ENCODE results near the gene NSD2. TPM values are rescaled to one million over a fixed set of nuclear protein-coding genes. Genes with fewer than 3 reads are reported as not detected.
"Not testable (repeated sequence)": the region's sequence is repeated elsewhere in the genome, so short reads cannot be mapped to it uniquely, and the experiment has no call there.

The NSD2 gene
- polyA plus RNA-seq, 1 donor (not counting 4 experiments of a cell fraction or from before 2014, with no cell fraction given) = 22.6 TPM

GRCh38 chr4:2024683-2025082 is 153.5 kb downstream of the NSD2 start:
- Histone ChIP-seq H3K4me2 (ENCODE audit: control insufficient read depth, extremely low read depth, insufficient read depth, low read depth, low read length) (no peak overlapping the region), H3K27ac (ENCODE audit: control insufficient read depth, insufficient read depth, low read length) (no peak overlapping the region), H3K36me3 (ENCODE audit: control insufficient read depth in 2 of 2, extremely low read depth in 1 of 2, insufficient read depth in 2 of 2, low read length in 2 of 2) (no peaks in the 10 kb centered on the region), H3K9me1 (ENCODE audit: control insufficient read depth, extremely low read depth, insufficient read depth, low read length) (no peaks in the 10 kb centered on the region), H3K4me3 (ENCODE audit: control insufficient read depth in 2 of 3, extremely low read depth in 1 of 3, insufficient read depth in 2 of 3, low read depth in 1 of 3, low read length in 3 of 3) (no peak overlapping the region), H3K27me3 (ENCODE audit: control insufficient read depth, extremely low read depth, insufficient read depth, low read length) (peaks cover 19% of the 10 kb centered on the region), H3K9me3 (ENCODE audit: control insufficient read depth, low read depth, low read length) (no peaks in the 10 kb centered on the region), H2AFZ (ENCODE audit: control insufficient read depth, low read length) (no peak overlapping the region), H3K9ac (ENCODE audit: control insufficient read depth, extremely low read depth, insufficient read depth, low read length) (no peak overlapping the region), H3K79me2 (ENCODE audit: control insufficient read depth, insufficient read depth, low read length) (no peaks in the 10 kb centered on the region), H3K4me1 (ENCODE audit: control insufficient read depth, extremely low read depth, insufficient read depth, low read length) (no peaks in the 10 kb centered on the region), H4K20me1 (ENCODE audit: control insufficient read depth, extremely low read depth, insufficient read depth, low read length) (no peaks in the 10 kb centered on the region)
- no peak for FAIRE-seq
- TF ChIP-seq EZH2 (IDR thresholded peaks at IDR 0.05; ENCODE audit: low read length) = no peak
- TF ChIP-seq CTCF (optimal IDR thresholded peaks at IDR 0.05 in 1 of 3, IDR thresholded peaks at IDR 0.05 in 1 of 3, conservative IDR thresholded peaks at IDR 0.05 in 1 of 3; ENCODE audit: extremely low read depth in 1 of 3, insufficient read depth in 2 of 3, low read length in 3 of 3) = no peak
- dilution Hi-C loops (cut with MboI; ENCODE audit: extremely low pct_ligation_motif_present, low sequenced_read_pairs) = no loop called here
- no peak for DNase-seq (ENCODE audit: low read depth, low spot score)

GRCh38 chr4:2025817-2026216 is 154.6 kb downstream of the NSD2 start:
- no peak overlapping the region for H3K4me2 ChIP-seq (ENCODE audit: control insufficient read depth, extremely low read depth, insufficient read depth, low read depth, low read length)
- TF ChIP-seq EZH2 (IDR thresholded peaks at IDR 0.05; ENCODE audit: low read length) = no peak
- no peak for TF ChIP-seq CTCF (optimal IDR thresholded peaks at IDR 0.05 in 1 of 3, IDR thresholded peaks at IDR 0.05 in 1 of 3, conservative IDR thresholded peaks at IDR 0.05 in 1 of 3; ENCODE audit: extremely low read depth in 1 of 3, insufficient read depth in 2 of 3, low read length in 3 of 3)
- dilution Hi-C loops (cut with MboI; ENCODE audit: extremely low pct_ligation_motif_present, low sequenced_read_pairs) = no loop called here
- no peaks in the 10 kb centered on the region for H4K20me1 ChIP-seq (ENCODE audit: control insufficient read depth, extremely low read depth, insufficient read depth, low read length)
- H3K4me1 ChIP-seq (ENCODE audit: control insufficient read depth, extremely low read depth, insufficient read depth, low read length) = no peaks in the 10 kb centered on the region
- no peak overlapping the region for H3K4me3 ChIP-seq (ENCODE audit: control insufficient read depth in 2 of 3, extremely low read depth in 1 of 3, insufficient read depth in 2 of 3, low read depth in 1 of 3, low read length in 3 of 3)
- H3K27me3 ChIP-seq (ENCODE audit: control insufficient read depth, extremely low read depth, insufficient read depth, low read length) = peaks cover 19% of the 10 kb centered on the region
- no peak overlapping the region for H3K9ac ChIP-seq (ENCODE audit: control insufficient read depth, extremely low read depth, insufficient read depth, low read length)
- H3K79me2 ChIP-seq (ENCODE audit: control insufficient read depth, insufficient read depth, low read length) = no peaks in the 10 kb centered on the region
- H2AFZ ChIP-seq (ENCODE audit: control insufficient read depth, low read length) = no peak overlapping the region
- H3K36me3 ChIP-seq (ENCODE audit: control insufficient read depth in 2 of 2, extremely low read depth in 1 of 2, insufficient read depth in 2 of 2, low read length in 2 of 2) = no peaks in the 10 kb centered on the region
- FAIRE-seq (no peak), DNase-seq (ENCODE audit: low read depth, low spot score) (no peak)
- H3K27ac ChIP-seq (ENCODE audit: control insufficient read depth, insufficient read depth, low read length) = no peak overlapping the region
- H3K9me3 ChIP-seq (ENCODE audit: control insufficient read depth, low read depth, low read length) = no peaks in the 10 kb centered on the region
- no peaks in the 10 kb centered on the region for H3K9me1 ChIP-seq (ENCODE audit: control insufficient read depth, extremely low read depth, insufficient read depth, low read length)

- H3K27me3 ChIP-seq (ENCODE audit: control insufficient read depth, extremely low read depth, insufficient read depth, low read length) = peaks cover 17% of the 10 kb centered on the region
- DNase-seq (ENCODE audit: low read depth, low spot score); dilution Hi-C loops (cut with MboI; ENCODE audit: extremely low pct_ligation_motif_present, low sequenced_read_pairs): not testable (repeated sequence)
These were observed 155.9 kb downstream of the NSD2 start for GRCh38 chr4:2027120-2027519.

GRCh38 chr4:2031161-2031560 is 160.0 kb downstream of the NSD2 start:
- H4K20me1 ChIP-seq (ENCODE audit: control insufficient read depth, extremely low read depth, insufficient read depth, low read length); H3K4me2 ChIP-seq (ENCODE audit: control insufficient read depth, extremely low read depth, insufficient read depth, low read depth, low read length); FAIRE-seq; DNase-seq (ENCODE audit: low read depth, low spot score); dilution Hi-C loops (cut with MboI; ENCODE audit: extremely low pct_ligation_motif_present, low sequenced_read_pairs); H3K79me2 ChIP-seq (ENCODE audit: control insufficient read depth, insufficient read depth, low read length); H3K27ac ChIP-seq (ENCODE audit: control insufficient read depth, insufficient read depth, low read length); H3K4me3 ChIP-seq (ENCODE audit: control insufficient read depth in 2 of 3, extremely low read depth in 1 of 3, insufficient read depth in 2 of 3, low read depth in 1 of 3, low read length in 3 of 3); H3K9me1 ChIP-seq (ENCODE audit: control insufficient read depth, extremely low read depth, insufficient read depth, low read length); H3K9ac ChIP-seq (ENCODE audit: control insufficient read depth, extremely low read depth, insufficient read depth, low read length); H3K4me1 ChIP-seq (ENCODE audit: control insufficient read depth, extremely low read depth, insufficient read depth, low read length); H3K36me3 ChIP-seq (ENCODE audit: control insufficient read depth in 2 of 2, extremely low read depth in 1 of 2, insufficient read depth in 2 of 2, low read length in 2 of 2); H2AFZ ChIP-seq (ENCODE audit: control insufficient read depth, low read length); H3K27me3 ChIP-seq (ENCODE audit: control insufficient read depth, extremely low read depth, insufficient read depth, low read length); H3K9me3 ChIP-seq (ENCODE audit: control insufficient read depth, low read depth, low read length): not testable (repeated sequence)

More at GRCh38 chr4:2027120-2027519, 155.9 kb downstream of the NSD2 start:
- H3K9ac ChIP-seq (ENCODE audit: control insufficient read depth, extremely low read depth, insufficient read depth, low read length); H3K27ac ChIP-seq (ENCODE audit: control insufficient read depth, insufficient read depth, low read length); H3K4me3 ChIP-seq (ENCODE audit: control insufficient read depth in 2 of 3, extremely low read depth in 1 of 3, insufficient read depth in 2 of 3, low read depth in 1 of 3, low read length in 3 of 3); H2AFZ ChIP-seq (ENCODE audit: control insufficient read depth, low read length); H3K4me2 ChIP-seq (ENCODE audit: control insufficient read depth, extremely low read depth, insufficient read depth, low read depth, low read length); H3K4me1 ChIP-seq (ENCODE audit: control insufficient read depth, extremely low read depth, insufficient read depth, low read length); H3K36me3 ChIP-seq (ENCODE audit: control insufficient read depth in 2 of 2, extremely low read depth in 1 of 2, insufficient read depth in 2 of 2, low read length in 2 of 2); H3K9me1 ChIP-seq (ENCODE audit: control insufficient read depth, extremely low read depth, insufficient read depth, low read length); H3K9me3 ChIP-seq (ENCODE audit: control insufficient read depth, low read depth, low read length); FAIRE-seq; H4K20me1 ChIP-seq (ENCODE audit: control insufficient read depth, extremely low read depth, insufficient read depth, low read length); H3K79me2 ChIP-seq (ENCODE audit: control insufficient read depth, insufficient read depth, low read length): not testable (repeated sequence)
